ENCODE data around the gene SGPL1.
A peak's percentile ranks its signal among the peaks of the same experiment; 100 is the strongest.

Gene SGPL1

GRCh38 chr10:70886921-70887665 lies 71.3 kb downstream of the SGPL1 start:
- no peak for DNase-seq

- DNase-seq = peak; percentile 63
These were observed 72.4 kb downstream of the SGPL1 start, which contains the start of gene PCBD1 for GRCh38 chr10:70887804-70888800. Gene PCBD1, minus strand, starts transcription at chr10:70888565. Its CDS starts 32 bp downstream, at chr10:70888533.

- no peak for DNase-seq
These were observed 73.5 kb downstream of the SGPL1 start for GRCh38 chr10:70889291-70889690.

GRCh38 chr10:70890917-70891431 lies 75.2 kb downstream of the SGPL1 start:
- no peak for DNase-seq

GRCh38 chr10:70891627-70892026 lies 75.9 kb downstream of the SGPL1 start:
- DNase-seq = no peak

GRCh38 chr10:70892631-70893030 lies 76.9 kb downstream of the SGPL1 start:
- DNase-seq = no peak

- DNase-seq = no peak
These were observed 77.7 kb downstream of the SGPL1 start for GRCh38 chr10:70893227-70894006.

- DNase-seq = no peak
These were observed 78.7 kb downstream of the SGPL1 start for GRCh38 chr10:70894416-70894815.

GRCh38 chr10:70896551-70896950 lies 80.8 kb downstream of the SGPL1 start:
- no peak for DNase-seq

- no peak for DNase-seq
These were observed 82.9 kb downstream of the SGPL1 start for GRCh38 chr10:70898687-70899086.

GRCh38 chr10:70899096-70899495 lies 83.3 kb downstream of the SGPL1 start:
- DNase-seq = no peak

GRCh38 chr10:70901276-70901878 lies 85.6 kb downstream of the SGPL1 start:
- DNase-seq = no peak

GRCh38 chr10:70902661-70903261 lies 87.0 kb downstream of the SGPL1 start:
- DNase-seq = no peak

GRCh38 chr10:70903262-70903921 lies 87.6 kb downstream of the SGPL1 start:
- peak; percentile 34 for DNase-seq

- DNase-seq = no peak
These were observed 89.6 kb downstream of the SGPL1 start for GRCh38 chr10:70905071-70906021.

- DNase-seq = no peak
These were observed 90.5 kb downstream of the SGPL1 start for GRCh38 chr10:70906031-70906783.

- no peak for DNase-seq
These were observed 91.3 kb downstream of the SGPL1 start for GRCh38 chr10:70906953-70907636.

- no peak for DNase-seq
These were observed 92.1 kb downstream of the SGPL1 start for GRCh38 chr10:70907637-70908405.

Measured in hematopoietic multipotent progenitor cell treated with erythropoietin and hydrocortisone succinate and interleukin-3 and kit ligand, for 8 days (in vitro differentiated cells).